Endothelial cell of umbilical vein (primary cell): Measurements from ENCODE around the gene KYNU. TPM values are rescaled to one million over a fixed set of nuclear protein-coding genes. Genes with fewer than 3 reads are reported as not detected.

ENCODE experiments used
- BruUV-seq: library from RNA; stranded (reverse); fragments of 400-500 nt; replicated peaks from 2 replicates; lab custom pipeline; 2021; lab: Mats Ljungman, UMichigan
- CTCF ChIA-PET: fragments of 300-600, 350-600 bp; sonication (Branson Sonifier 250); formaldehyde crosslinking; loops from one replicate; lab custom pipeline; 2021; ENCODE audit warnings: antibody characterized with exemption, inconsistent platforms; lab: Charles Lee
- POLR2A ChIA-PET: fragments of 300-600, 350-600 bp; sonication (Branson Sonifier 250); formaldehyde crosslinking; loops from one replicate; lab custom pipeline; 2021; ENCODE audit warnings: antibody characterized with exemption, inconsistent platforms; lab: Charles Lee
- DNase-seq: peaks from one replicate; pipeline ENCODE4 v3.0.0-alpha.2; 2011; ENCODE audit warnings: low read depth, low spot score
- FAIRE-seq: peaks from 2 replicates; lab custom pipeline; 2011; peaks lifted over from hg19 to GRCh38; lab: Jason Lieb, UNC
- H2AFZ ChIP-seq: 2 replicates; pipeline ENCODE4 v1.6.0; 2012; ENCODE audit warnings: low read depth, low read length, control low read depth, inconsistent platforms
- H3K27ac ChIP-seq: 2 replicates; pipeline ENCODE4 v1.5.1; 2011; ENCODE audit warnings: low read depth, mild to moderate bottlenecking, control low read depth, low read length, moderate library complexity; ENCODE audit not compliant: insufficient read depth
- H3K27me3 ChIP-seq, 2 experiments: 2 replicates each; pipeline versions ENCODE4 v1.6.0 to v1.6.1; 2011; ENCODE audit warnings: low read length in 2 of 2, mixed read lengths in 1 of 2; ENCODE audit not compliant: control insufficient read depth in 2 of 2, insufficient read depth in 2 of 2
- H3K36me3 ChIP-seq, 2 experiments: 2 replicates in 1 of 2; 3 replicates in 1 of 2; pipeline ENCODE4 v1.5.1; 2011; ENCODE audit warnings: low read length in 2 of 2, mild to moderate bottlenecking in 1 of 2, moderate library complexity in 1 of 2; ENCODE audit not compliant: control insufficient read depth in 2 of 2, insufficient read depth in 2 of 2; ENCODE audit errors: extremely low read depth in 1 of 2
- H3K4me1 ChIP-seq: 3 replicates; pipeline ENCODE4 v1.5.1; 2011; ENCODE audit warnings: mild to moderate bottlenecking, low read length; ENCODE audit not compliant: control insufficient read depth, insufficient read depth; ENCODE audit errors: extremely low read depth
- H3K4me2 ChIP-seq: 2 replicates; pipeline ENCODE4 v1.6.1; 2011; ENCODE audit warnings: low read length, control low read depth, mixed read lengths; ENCODE audit not compliant: insufficient read depth
- H3K4me3 ChIP-seq, 3 experiments: fragments of 200-600 bp in 1 of 3; sonication (generic), shearing (Covaris generic) in 1 of 3; replicated peaks in 1 of 3; 2 replicates each; pipeline ENCODE4 v1.5.1; 2011 to 2016; ENCODE audit warnings: control low read depth in 3 of 3, low read length in 3 of 3, mild to moderate bottlenecking in 2 of 3, inconsistent platforms in 1 of 3, low read depth in 1 of 3, moderate library complexity in 1 of 3; ENCODE audit not compliant: insufficient read depth in 1 of 3
- H3K79me2 ChIP-seq: 2 replicates; pipeline ENCODE4 v1.6.0; 2012; ENCODE audit warnings: low read length, inconsistent platforms; ENCODE audit not compliant: control insufficient read depth, insufficient read depth
- H3K9ac ChIP-seq: replicated peaks from 2 replicates; pipeline ENCODE3; 2011; ENCODE audit warnings: low read length, control low read depth; ENCODE audit not compliant: insufficient read depth; ENCODE audit errors: extremely low read depth
- H3K9me1 ChIP-seq: replicated peaks from 3 replicates; pipeline ENCODE4 v1.6.0; 2011; ENCODE audit warnings: mild to moderate bottlenecking, low read length; ENCODE audit not compliant: control insufficient read depth, insufficient read depth; ENCODE audit errors: extremely low read depth
- H3K9me3 ChIP-seq: replicated peaks from 2 replicates; pipeline ENCODE4 v1.5.1; 2012; ENCODE audit warnings: low read length, inconsistent platforms; ENCODE audit not compliant: control insufficient read depth, insufficient read depth
- H4K20me1 ChIP-seq: replicated peaks from 2 replicates; pipeline ENCODE3; 2011; ENCODE audit warnings: mild to moderate bottlenecking, low read length; ENCODE audit not compliant: control insufficient read depth, insufficient read depth; ENCODE audit errors: extremely low read depth
- CTCF ChIP-seq, 2 donors: IDR thresholded peaks; 1 replicate in 1 of 2; 2 replicates in 1 of 2; pipeline ENCODE4 v1.5.1; 2011; ENCODE audit warnings: low read length in 2 of 2, mild to moderate bottlenecking in 2 of 2, moderate library complexity in 2 of 2, control low read depth in 1 of 2, inconsistent platforms in 1 of 2, low read depth in 1 of 2; ENCODE audit not compliant: insufficient read depth in 1 of 2; ENCODE audit errors: extremely low read depth in 1 of 2
- EZH2 ChIP-seq: IDR thresholded peaks from 2 replicates; pipeline ENCODE4 v1.6.1; 2012; ENCODE audit warnings: borderline replicate concordance, low read depth, mild to moderate bottlenecking, moderate library complexity, low read length, inconsistent platforms; ENCODE audit not compliant: severe bottlenecking
- FOS ChIP-seq: IDR thresholded peaks from 2 replicates; pipeline ENCODE4 v1.6.1; 2011; ENCODE audit warnings: mild to moderate bottlenecking, low read length, moderate library complexity, borderline replicate concordance; ENCODE audit not compliant: insufficient read depth
- GATA2 ChIP-seq: IDR thresholded peaks from 2 replicates; pipeline ENCODE4 v1.7.0; 2011; ENCODE audit warnings: low read depth, mild to moderate bottlenecking, moderate library complexity, mixed read lengths, low read length; ENCODE audit not compliant: insufficient read length, insufficient read depth
- JUN ChIP-seq: IDR thresholded peaks from 2 replicates; pipeline ENCODE4 v1.6.1; 2011; ENCODE audit warnings: borderline replicate concordance, low read depth; ENCODE audit not compliant: insufficient read length, insufficient read depth
- MYC ChIP-seq: IDR thresholded peaks from one replicate; pipeline ENCODE4 v1.6.1; 2011; ENCODE audit warnings: mild to moderate bottlenecking, low read depth, low read length
- POLR2A ChIP-seq: IDR thresholded peaks from 2 replicates; pipeline ENCODE4 v1.6.1; 2012; ENCODE audit warnings: low read depth, mild to moderate bottlenecking, control low read depth, low read length
- POLR2AphosphoS5 ChIP-seq: IDR thresholded peaks from 2 replicates; pipeline ENCODE4 v1.6.1; 2012; ENCODE audit warnings: low read depth, mild to moderate bottlenecking, control low read depth, low read length, moderate library complexity; ENCODE audit not compliant: insufficient read depth
- dilution Hi-C: fragments of 300-500 bp; cut with MboI; formaldehyde crosslinking; loops from one replicate; pipeline ENCODE4 v1.15.0; 2019; ENCODE audit warnings: low sequenced_read_pairs; ENCODE audit not compliant: extremely low pct_ligation_motif_present
- intact Hi-C: fragments of 100-400 bp; cut with micrococcal nuclease; formaldehyde crosslinking; loops from one replicate; pipeline ENCODE4 v1.10.0; 2022
- polyA plus RNA-seq, 4 experiments: library from polyadenylated mRNA; depleted of rRNA in 3 of 4; stranded (reverse) in 3 of 4; unstranded in 1 of 4; fragments of >200 nt; gene quantifications; 2 replicates each; pipeline versions ENCODE4 v1.2.1 to v1.2.3, GENCODE V29; 2011 to 2012; ENCODE audit warnings: missing spikeins in 1 of 4
- total RNA-seq: library from RNA; stranded (reverse); gene quantifications from 2 replicates; pipeline ENCODE4 v1.2.3, GENCODE V29; 2021
- TF ChIP-seq, protein P1 (sequence below): IDR thresholded peaks from 2 replicates; pipeline ENCODE4 v1.6.1; 2011; ENCODE audit not compliant: insufficient read depth, insufficient read length

Gene KYNU
- total and polyA plus RNA-seq, 2 donors (not counting 3 experiments of a cell fraction or from before 2014, with no cell fraction given), result 0.04 TPM; not detected in 1

- Histone ChIP-seq H2AFZ (no peak overlapping the region), H3K27ac (no peak overlapping the region), H3K9me1 (no peaks in the 10 kb centered on the region), H3K9me3 (no peaks in the 10 kb centered on the region), H3K79me2 (no peaks in the 10 kb centered on the region), H3K4me2 (no peak overlapping the region), H3K27me3 (no peaks in the 10 kb centered on the region), H3K4me1 (peaks cover 16% of the 10 kb centered on the region), H3K36me3 (no peaks in the 10 kb centered on the region), H4K20me1 (no peaks in the 10 kb centered on the region), H3K9ac (no peak overlapping the region), H3K4me3 (no peak overlapping the region)
- intact Hi-C loops (no loop called here), dilution Hi-C loops (no loop called here)
- DNase-seq (no peak), FAIRE-seq (no peak)
- TF ChIP-seq MYC (no peak), EZH2 (no peak), POLR2AphosphoS5 (no peak), JUN (no peak), POLR2A (no peak)
- CTCF ChIA-PET, result interaction anchor here (1.3 to 1.6 kb wide), 2 partner anchors 12 to 25 kb away, joined by 3 to 5 read pairs; no protein-coding TSS in a partner anchor
- BruUV-seq, result no TSS peak
- POLR2A ChIA-PET, result no interaction called here
These were observed 75.5 kb downstream of the KYNU start for GRCh38 chr2:142952793-142953494.

GRCh38 chr2:142954493-142954892 is 77.0 kb downstream of the KYNU start:
- Histone ChIP-seq H3K9ac (no peak overlapping the region), H3K27ac (peak overlapping the region; percentile 44), H3K27me3 (no peaks in the 10 kb centered on the region), H3K36me3 (no peaks in the 10 kb centered on the region), H4K20me1 (no peaks in the 10 kb centered on the region), H3K9me1 (no peaks in the 10 kb centered on the region), H2AFZ (no peak overlapping the region), H3K4me1 (peaks cover 16% of the 10 kb centered on the region), H3K79me2 (no peaks in the 10 kb centered on the region), H3K4me2 (peak overlapping the region; percentile 64), H3K4me3 (no peak overlapping the region), H3K9me3 (no peaks in the 10 kb centered on the region)
- POLR2A ChIA-PET, result no interaction called here
- CTCF ChIA-PET, result interaction anchor here (0.9 to 1.7 kb wide), 7 partner anchors 9 to 271 kb away, joined by 3 to 7 read pairs (median 5); no protein-coding TSS in a partner anchor
- dilution Hi-C loops, result no loop called here
- no TSS peak for BruUV-seq
- peak; percentile 66 for FAIRE-seq
- intact Hi-C loops, result no loop called here
- DNase-seq, result peak; percentile 61
- TF ChIP-seq, protein P1, sequence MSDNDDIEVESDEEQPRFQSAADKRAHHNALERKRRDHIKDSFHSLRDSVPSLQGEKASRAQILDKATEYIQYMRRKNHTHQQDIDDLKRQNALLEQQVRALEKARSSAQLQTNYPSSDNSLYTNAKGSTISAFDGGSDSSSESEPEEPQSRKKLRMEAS, result no peak
- TF ChIP-seq JUN, result peak; percentile 55
- TF ChIP-seq EZH2, result no peak
- TF ChIP-seq POLR2A, result no peak
- TF ChIP-seq MYC, result no peak
- no peak for TF ChIP-seq CTCF (IDR thresholded peaks at IDR 0.05; ENCODE audit: extremely low read depth in 1 of 2, insufficient read depth in 1 of 2, low read depth in 1 of 2, low read length in 2 of 2)
- peak; percentile 16 for TF ChIP-seq POLR2AphosphoS5
- peak; percentile 48 for TF ChIP-seq FOS
- peak; percentile 61 for TF ChIP-seq GATA2
